ENCODE results near the gene GSN. TPM values are rescaled to one million over a fixed set of nuclear protein-coding genes. Genes with fewer than 3 reads are reported as not detected.

GSN gene
- polyA plus RNA-seq, 1 experiment = 421 TPM

DNA sequence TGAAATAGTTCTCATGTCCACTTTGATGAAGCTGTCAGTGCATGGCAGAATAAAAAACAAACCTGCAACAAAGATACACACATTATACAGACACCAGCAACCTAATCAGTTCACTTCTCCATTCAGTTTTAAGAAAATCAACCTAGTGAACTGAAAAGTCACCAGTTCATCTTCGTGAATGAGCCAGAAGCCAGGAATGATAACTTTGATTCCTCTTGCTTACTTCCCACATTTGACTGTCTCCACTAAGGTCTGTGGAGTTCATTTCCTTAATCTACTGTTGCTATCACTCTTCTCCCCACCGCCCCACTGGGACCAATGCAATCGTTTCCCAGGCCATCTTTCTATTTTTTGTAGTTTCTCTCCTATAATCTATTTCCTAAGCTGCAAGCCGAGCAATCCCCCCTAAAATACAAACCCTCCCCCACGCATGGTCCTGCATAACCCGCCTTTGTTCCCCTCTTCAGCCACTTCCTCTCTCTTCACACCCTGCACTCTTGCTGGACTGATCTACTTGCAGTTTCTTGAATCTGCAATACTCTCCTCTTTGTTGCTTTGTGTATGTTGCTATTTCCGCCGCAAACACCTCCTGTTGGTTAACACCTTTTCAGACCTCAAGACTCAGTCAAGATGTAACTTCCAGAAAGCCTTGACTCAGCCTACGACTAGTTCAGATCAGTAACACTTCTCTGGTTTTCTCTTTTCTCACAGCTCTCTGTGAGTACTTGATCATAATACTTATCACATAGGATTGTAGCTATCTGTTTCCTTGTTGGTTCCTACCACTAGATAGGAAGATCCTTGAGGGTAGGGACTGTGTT is 85.5 kb downstream of the GSN start:
- Histone ChIP-seq H3K4me3 (ENCODE audit: low read depth, low read length) (no peak overlapping the region), H3K27me3 (ENCODE audit: control insufficient read depth, insufficient read depth, low read length) (no peaks in the 10 kb centered on the region), H3K27ac (ENCODE audit: low read depth, low read length) (peak overlapping the region; percentile 70), H3K9me3 (ENCODE audit: control insufficient read depth, insufficient read depth, low read length) (no peaks in the 10 kb centered on the region)
- no peak for DNase-seq (ENCODE audit: low read depth, low spot score)
- TF ChIP-seq, protein P1, sequence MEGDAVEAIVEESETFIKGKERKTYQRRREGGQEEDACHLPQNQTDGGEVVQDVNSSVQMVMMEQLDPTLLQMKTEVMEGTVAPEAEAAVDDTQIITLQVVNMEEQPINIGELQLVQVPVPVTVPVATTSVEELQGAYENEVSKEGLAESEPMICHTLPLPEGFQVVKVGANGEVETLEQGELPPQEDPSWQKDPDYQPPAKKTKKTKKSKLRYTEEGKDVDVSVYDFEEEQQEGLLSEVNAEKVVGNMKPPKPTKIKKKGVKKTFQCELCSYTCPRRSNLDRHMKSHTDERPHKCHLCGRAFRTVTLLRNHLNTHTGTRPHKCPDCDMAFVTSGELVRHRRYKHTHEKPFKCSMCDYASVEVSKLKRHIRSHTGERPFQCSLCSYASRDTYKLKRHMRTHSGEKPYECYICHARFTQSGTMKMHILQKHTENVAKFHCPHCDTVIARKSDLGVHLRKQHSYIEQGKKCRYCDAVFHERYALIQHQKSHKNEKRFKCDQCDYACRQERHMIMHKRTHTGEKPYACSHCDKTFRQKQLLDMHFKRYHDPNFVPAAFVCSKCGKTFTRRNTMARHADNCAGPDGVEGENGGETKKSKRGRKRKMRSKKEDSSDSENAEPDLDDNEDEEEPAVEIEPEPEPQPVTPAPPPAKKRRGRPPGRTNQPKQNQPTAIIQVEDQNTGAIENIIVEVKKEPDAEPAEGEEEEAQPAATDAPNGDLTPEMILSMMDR (IDR thresholded peaks at IDR 0.05; ENCODE audit: low read depth, low read length) = no peak
- ChIA-PET POLR2A (interaction anchor here (1.3 to 1.4 kb wide), 3 partner anchors 8 to 45 kb away, joined by 3 to 7 read pairs (median 6); no protein-coding TSS in a partner anchor), CTCF (interaction anchor here (0.6 to 2.6 kb wide), 6 partner anchors 8 to 34 kb away, joined by 3 to 15 read pairs (median 4); no protein-coding TSS in a partner anchor)

DNA sequence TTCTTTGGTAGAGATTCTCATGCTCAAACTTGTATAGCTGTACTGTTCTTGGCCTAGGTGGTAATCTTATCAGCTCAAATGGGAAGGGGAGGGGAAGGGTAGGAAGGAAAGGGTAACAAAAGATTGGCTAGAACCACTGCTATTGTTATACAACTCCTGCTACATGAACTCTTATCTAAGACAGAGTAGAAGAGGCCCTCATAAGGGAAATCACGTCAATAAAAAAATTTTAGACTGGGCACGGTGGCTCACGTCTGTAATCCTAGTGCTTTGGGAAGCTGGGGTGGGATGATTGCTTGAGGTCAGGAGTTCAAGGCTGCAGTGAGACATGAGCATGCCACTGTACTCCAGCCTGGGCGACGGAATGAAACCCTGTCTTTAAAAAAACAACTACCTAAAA is 86.2 kb downstream of the GSN start:
- ChIA-PET CTCF (interaction anchor here (0.6 to 2.6 kb wide), 4 partner anchors 9 to 34 kb away, joined by 3 to 15 read pairs (median 6); no protein-coding TSS in a partner anchor), POLR2A (interaction anchor here (0.6 to 1.4 kb wide), 4 partner anchors 9 to 152 kb away, joined by 3 to 7 read pairs (median 4); no protein-coding TSS in a partner anchor)
- Histone ChIP-seq H3K27ac (ENCODE audit: low read depth, low read length) (peak overlapping the region; percentile 70), H3K9me3 (ENCODE audit: control insufficient read depth, insufficient read depth, low read length) (no peaks in the 10 kb centered on the region), H3K4me3 (ENCODE audit: low read depth, low read length) (no peak overlapping the region), H3K27me3 (ENCODE audit: control insufficient read depth, insufficient read depth, low read length) (no peaks in the 10 kb centered on the region)
- TF ChIP-seq, protein P1 (IDR thresholded peaks at IDR 0.05; ENCODE audit: low read depth, low read length) = no peak
- DNase-seq (ENCODE audit: low read depth, low spot score) = no peak

DNA sequence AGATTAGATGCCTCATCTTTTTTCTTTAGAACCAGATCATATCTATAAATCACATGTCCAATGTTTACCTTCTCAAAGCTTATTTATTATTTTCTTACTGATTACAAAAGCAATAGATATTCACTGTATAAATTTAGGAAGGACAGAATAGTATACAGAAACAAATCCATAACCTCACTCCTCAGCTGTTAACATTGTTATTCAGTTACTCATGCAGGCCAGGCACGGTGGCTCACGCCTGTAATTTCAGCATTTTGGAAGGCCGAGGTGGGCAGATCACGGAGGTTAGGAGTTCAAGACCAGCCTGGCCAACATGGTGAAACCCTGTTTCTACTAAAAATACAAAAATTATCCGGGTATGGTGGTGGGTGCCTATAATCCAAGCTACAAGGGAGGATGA is 86.8 kb downstream of the GSN start:
- POLR2A ChIA-PET = interaction anchor here (0.6 to 1.4 kb wide), 4 partner anchors 10 to 153 kb away, joined by 3 to 7 read pairs (median 4); no protein-coding TSS in a partner anchor
- DNase-seq (ENCODE audit: low read depth, low spot score) = peak; percentile 66
- H3K27ac ChIP-seq (ENCODE audit: low read depth, low read length) = peak overlapping the region; percentile 22
- no peaks in the 10 kb centered on the region for H3K27me3 ChIP-seq (ENCODE audit: control insufficient read depth, insufficient read depth, low read length)
- no peak overlapping the region for H3K4me3 ChIP-seq (ENCODE audit: low read depth, low read length)
- TF ChIP-seq, protein P1 (IDR thresholded peaks at IDR 0.05; ENCODE audit: low read depth, low read length) = no peak
- CTCF ChIA-PET = interaction anchor here (1.3 to 2.6 kb wide), 2 partner anchors 9 to 35 kb away, joined by 3 to 15 read pairs; no protein-coding TSS in a partner anchor
- no peaks in the 10 kb centered on the region for H3K9me3 ChIP-seq (ENCODE audit: control insufficient read depth, insufficient read depth, low read length)

DNA sequence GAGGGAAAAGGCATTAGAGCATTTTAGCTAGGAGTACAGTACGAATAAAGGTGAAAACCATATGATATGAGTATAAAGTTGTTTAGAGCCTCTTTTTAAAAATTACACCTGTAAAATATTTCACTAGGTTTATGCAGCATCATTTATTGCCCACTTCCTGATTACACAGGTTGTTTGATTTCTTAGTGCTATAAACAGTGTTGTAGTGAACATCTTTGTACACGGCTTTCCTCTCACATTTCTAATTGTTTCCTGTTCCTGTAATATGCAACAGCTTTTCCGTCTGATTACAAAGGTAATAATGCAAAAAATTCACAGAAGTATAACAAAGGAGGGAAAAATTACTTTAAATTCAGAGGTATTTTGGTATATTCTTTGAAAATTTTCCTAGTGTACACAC is 89.0 kb downstream of the GSN start:
- ChIA-PET CTCF (interaction anchor here (0.8 to 1.5 kb wide), 2 partner anchors 9 to 19 kb away, joined by 3 read pairs; no protein-coding TSS in a partner anchor), POLR2A (no interaction called here)
- Histone ChIP-seq H3K27ac (ENCODE audit: low read depth, low read length) (no peak overlapping the region), H3K27me3 (ENCODE audit: control insufficient read depth, insufficient read depth, low read length) (no peaks in the 10 kb centered on the region), H3K9me3 (ENCODE audit: control insufficient read depth, insufficient read depth, low read length) (no peaks in the 10 kb centered on the region), H3K4me3 (ENCODE audit: low read depth, low read length) (no peak overlapping the region)
- DNase-seq (ENCODE audit: low read depth, low spot score) = no peak
- TF ChIP-seq, protein P1 (IDR thresholded peaks at IDR 0.05; ENCODE audit: low read depth, low read length) = no peak

DNA sequence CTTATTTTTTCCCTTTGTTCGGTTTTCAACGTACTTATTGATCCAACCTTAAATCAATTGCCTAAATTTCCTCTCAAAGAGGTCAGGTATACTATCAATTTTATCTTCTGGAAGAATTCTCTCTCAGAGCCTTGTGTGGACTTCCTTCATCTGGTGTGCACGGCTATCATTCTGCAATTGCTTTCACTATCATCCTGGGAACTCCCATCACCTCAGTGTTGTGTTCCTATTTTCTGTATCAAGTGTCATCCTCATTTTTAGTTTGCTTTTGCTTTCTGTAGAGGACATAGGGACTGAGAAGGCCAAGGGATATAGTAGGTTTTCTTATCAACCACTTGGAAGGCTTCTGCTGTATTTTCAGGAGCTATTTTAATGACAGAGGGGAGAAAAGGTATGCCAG is 90.8 kb downstream of the GSN start:
- no peak overlapping the region for H3K27ac ChIP-seq (ENCODE audit: low read depth, low read length)
- no peak overlapping the region for H3K4me3 ChIP-seq (ENCODE audit: low read depth, low read length)
- CTCF ChIA-PET = interaction anchor here (0.5 to 1.9 kb wide), 2 partner anchors 39 to 107 kb away, joined by 3 to 11 read pairs; no protein-coding TSS in a partner anchor

More for the DNA sequence above, 90.8 kb downstream of the GSN start:
- POLR2A ChIA-PET = no interaction called here
- DNase-seq (ENCODE audit: low read depth, low spot score) = no peak
- TF ChIP-seq, protein P1 (IDR thresholded peaks at IDR 0.05; ENCODE audit: low read depth, low read length) = no peak
- no peaks in the 10 kb centered on the region for H3K9me3 ChIP-seq (ENCODE audit: control insufficient read depth, insufficient read depth, low read length)
- no peaks in the 10 kb centered on the region for H3K27me3 ChIP-seq (ENCODE audit: control insufficient read depth, insufficient read depth, low read length)

Measured in AG04450 (cell line).